CD4-positive, alpha-beta memory T cell (primary cell): ENCODE measurements around the gene NUP50. TPM values are rescaled to one million over a fixed set of nuclear protein-coding genes. Genes with fewer than 3 reads are reported as not detected.

Experiments used
- CTCF ChIA-PET: fragments of 350-600 bp; sonication (Branson Sonifier 250); formaldehyde crosslinking; loops from one replicate; lab custom pipeline; 2021; ENCODE audit warnings: inconsistent platforms; ENCODE audit not compliant: partially characterized antibody; lab: Charles Lee
- POLR2A ChIA-PET: fragments of 350-600 bp; sonication (Branson Sonifier 250); formaldehyde crosslinking; loops from one replicate; lab custom pipeline; 2021; ENCODE audit not compliant: partially characterized antibody; lab: Charles Lee
- DNase-seq, 5 donors: peaks; one replicate each; pipeline versions ENCODE4 v3.0.0 to v3.0.0-alpha.2; 2020 to 2022; ENCODE audit warnings: mixed read lengths in 1 of 5
- H3K27ac ChIP-seq: one replicate; pipeline ENCODE4 v1.7.0; 2013; ENCODE audit warnings: low read depth, low read length
- H3K27me3 ChIP-seq: 2 replicates; pipeline ENCODE4 v1.7.0; 2013; ENCODE audit warnings: mild to moderate bottlenecking, low read length, moderate library complexity; ENCODE audit not compliant: insufficient read depth
- H3K36me3 ChIP-seq: 2 replicates; pipeline ENCODE4 v1.7.0; 2013; ENCODE audit warnings: mild to moderate bottlenecking, low read length, moderate library complexity; ENCODE audit not compliant: insufficient read depth
- H3K4me1 ChIP-seq: 2 replicates; pipeline ENCODE4 v1.7.0; 2013; ENCODE audit warnings: mild to moderate bottlenecking, low read length, moderate library complexity; ENCODE audit not compliant: insufficient read depth
- H3K4me3 ChIP-seq, 2 donors: one replicate each; pipeline ENCODE4 v1.7.0; 2013; ENCODE audit warnings: low read length in 2 of 2, mild to moderate bottlenecking in 1 of 2
- H3K9me3 ChIP-seq, 2 donors: one replicate each; pipeline ENCODE4 v1.7.0; 2013; ENCODE audit warnings: low read length in 2 of 2, control low read depth in 1 of 2; ENCODE audit not compliant: control insufficient read depth in 1 of 2
- H3K27ac Mint-ChIP-seq, 7 donors: one replicate each; pipeline ENCODE4 v1.8.0; 2020 to 2021; ENCODE audit warnings: mixed read lengths in 7 of 7, mild to moderate bottlenecking in 6 of 7, inconsistent platforms in 3 of 7, moderate library complexity in 3 of 7
- H3K27me3 Mint-ChIP-seq, 2 donors: one replicate each; pipeline ENCODE4 v1.8.0; 2020 to 2021; ENCODE audit warnings: mixed read lengths in 2 of 2
- H3K36me3 Mint-ChIP-seq, 2 donors: one replicate each; pipeline ENCODE4 v1.8.0; 2020 to 2021; ENCODE audit warnings: mixed read lengths in 2 of 2, inconsistent platforms in 1 of 2, mild to moderate bottlenecking in 1 of 2
- H3K4me1 Mint-ChIP-seq, 4 donors: one replicate each; pipeline ENCODE4 v1.8.0; 2020 to 2021; ENCODE audit warnings: mixed read lengths in 4 of 4, mild to moderate bottlenecking in 1 of 4
- H3K4me3 Mint-ChIP-seq, 8 donors: one replicate each; pipeline ENCODE4 v1.8.0; 2020 to 2021; ENCODE audit warnings: mixed read lengths in 8 of 8, mild to moderate bottlenecking in 7 of 8, moderate library complexity in 6 of 8, inconsistent platforms in 3 of 8
- H3K9me3 Mint-ChIP-seq, 8 donors: one replicate each; pipeline ENCODE4 v1.8.0; 2020 to 2021; ENCODE audit warnings: mixed read lengths in 8 of 8, mild to moderate bottlenecking in 5 of 8, inconsistent platforms in 3 of 8, moderate library complexity in 1 of 8
- intact Hi-C: fragments of 100-400 bp; cut with micrococcal nuclease; formaldehyde crosslinking; loops from one replicate; pipeline ENCODE4 v1.15.1; 2023
- microRNA-seq: library from miRNA; unstranded; fragments of <30 nt; microRNA quantifications from one replicate; pipeline ENCODE4 v1.2.0, GENCODE V29; 2021; ENCODE audit warnings: borderline replicate concordance, borderline number of aligned reads, borderline microRNAs expressed, mixed read lengths
- polyA plus RNA-seq, 2 donors: library from polyadenylated mRNA; unstranded; fragments of 300-500 nt; fragmentation: Illumina TruSeq; gene quantifications; one replicate each; pipeline ENCODE4 v1.2.3, GENCODE V29; 2021
- total RNA-seq, 2 experiments: library from RNA; stranded (reverse); gene quantifications; one replicate each; pipeline ENCODE4 v1.2.3, GENCODE V29; 2021

NUP50 gene
- total and polyA plus RNA-seq, 4 experiments from 2014 or later: 40.1 to 158 (median 103) TPM

- H3K4me3 ChIP-seq: no peak overlapping the region
- POLR2A ChIA-PET: no interaction called here
- no peaks in the 10 kb centered on the region for H3K36me3 ChIP-seq
- H3K9me3 ChIP-seq: no peaks in the 10 kb centered on the region
- Mint-ChIP-seq H3K9me3 (no peaks in the 10 kb centered on the region), H3K4me1 (peaks cover 5 to 32% (median 20%) of the 10 kb centered on the region in 4 donors), H3K27ac (no peak overlapping the region), H3K36me3 (peaks cover 0 to 20% of the 10 kb centered on the region in 2 donors), H3K4me3 (peak overlapping the region in 1 of 8 donors; percentile 52), H3K27me3 (no peaks in the 10 kb centered on the region)
- CTCF ChIA-PET: no interaction called here
- H3K4me1 ChIP-seq: peaks cover 14% of the 10 kb centered on the region
- H3K27ac ChIP-seq: no peak overlapping the region
- DNase-seq: no peak
- intact Hi-C loops: no loop called here
- H3K27me3 ChIP-seq: no peaks in the 10 kb centered on the region
These were observed 72.2 kb downstream of the NUP50 start for GRCh38 chr22:45235851-45236342.

GRCh38 chr22:45237065-45237990, 73.6 kb downstream of the NUP50 start:
- Histone ChIP-seq H3K27ac (no peak overlapping the region), H3K4me3 (no peak overlapping the region), H3K27me3 (no peaks in the 10 kb centered on the region), H3K4me1 (peaks cover 21% of the 10 kb centered on the region), H3K36me3 (no peaks in the 10 kb centered on the region), H3K9me3 (no peaks in the 10 kb centered on the region)
- intact Hi-C loops: no loop called here
- peaks cover 0 to 1% (median 0%) of the 10 kb centered on the region in 8 donors for H3K9me3 Mint-ChIP-seq
- H3K4me3 Mint-ChIP-seq: no peak overlapping the region
- H3K27me3 Mint-ChIP-seq: no peaks in the 10 kb centered on the region
- no peak for DNase-seq
- peaks cover 0 to 20% of the 10 kb centered on the region in 2 donors for H3K36me3 Mint-ChIP-seq
- H3K27ac Mint-ChIP-seq: peak overlapping the region in 2 of 7 donors; percentile 8 to 95
- POLR2A ChIA-PET: no interaction called here
- CTCF ChIA-PET: no interaction called here
- peaks cover 8 to 42% (median 22%) of the 10 kb centered on the region in 4 donors for H3K4me1 Mint-ChIP-seq

Small RNA genes within 50 kb of the gene (microRNA-seq; reads per million reads assigned to microRNA genes)
- 1.4 reads per million for gene MIR1249

Other genes with a start within 250 kb of the NUP50 start
- not detected for gene PHF21B, start 153.9 kb upstream of the NUP50 start, total RNA-seq
- gene PHF21B, start 153.9 kb upstream of the NUP50 start, polyA plus RNA-seq: not detected
- 10 to 100 TPM; 27.9 to 36.7 TPM for gene KIAA0930, start 77.0 kb downstream of the NUP50 start, total RNA-seq
- 1 to 10 TPM; 1.2 to 1.7 TPM for gene KIAA0930, start 77.0 kb downstream of the NUP50 start, polyA plus RNA-seq
- not detected for gene UPK3A, start 121.0 kb downstream of the NUP50 start, total RNA-seq
- gene UPK3A, start 121.0 kb downstream of the NUP50 start, polyA plus RNA-seq: not detected
- 100 to 1,000 TPM; 119 to 122 TPM for gene FAM118A, start 146.0 kb downstream of the NUP50 start, total RNA-seq
- gene FAM118A, start 146.0 kb downstream of the NUP50 start, polyA plus RNA-seq: 10 to 100 TPM; 34.5 to 51.0 TPM
- gene SMC1B, start 249.7 kb downstream of the NUP50 start, total RNA-seq: under 1 TPM in 1 of 2 experiments, not detected in 1; 0.08 TPM
- not detected for gene SMC1B, start 249.7 kb downstream of the NUP50 start, polyA plus RNA-seq
- gene RIBC2, start 249.8 kb downstream of the NUP50 start, total RNA-seq: not detected
- gene RIBC2, start 249.8 kb downstream of the NUP50 start, polyA plus RNA-seq: under 1 TPM in 1 of 2 donors, not detected in 1; 0.13 TPM